SK-N-SH (cell line): ENCODE data around the gene TP53AIP1. TPM values are rescaled to one million over a fixed set of nuclear protein-coding genes. Genes with fewer than 3 reads are reported as not detected.
A peak's percentile ranks its signal among the peaks of the same experiment; 100 is the strongest.

Experiments
- CTCF ChIA-PET: fragments of 300-600, 350-600 bp; formaldehyde crosslinking; extraction: SDS; loops from one replicate; lab custom pipeline; 2021; lab: Yijun Ruan, JAX
- POLR2A ChIA-PET: fragments of 350-600 bp; sonication (Branson Sonifier 250); formaldehyde crosslinking; extraction: SDS; loops from one replicate; lab custom pipeline; 2020; ENCODE audit warnings: antibody characterized with exemption, inconsistent platforms; lab: Yijun Ruan, JAX
- DNase-seq: peaks from one replicate; pipeline ENCODE4 v3.0.0; 2012
- H2AFZ ChIP-seq: fragments of 200-600 bp; sonication (generic); 2 replicates; pipeline ENCODE4 v1.8.1; 2016; ENCODE audit warnings: antibody characterized with exemption, mild to moderate bottlenecking, low read depth
- H3F3A ChIP-seq: fragments of 200-600 bp; sonication (generic); replicated peaks from 2 replicates; pipeline ENCODE3; 2016; ENCODE audit warnings: antibody characterized with exemption, mild to moderate bottlenecking; ENCODE audit not compliant: insufficient read depth
- H3K27ac ChIP-seq, 2 experiments: fragments of 200-500 bp in 1 of 2; fragments of 200-600 bp in 1 of 2; sonication (Bioruptor generic) in 1 of 2; sonication (generic), shearing (Covaris generic) in 1 of 2; 2 replicates each; pipeline versions ENCODE4 v1.5.1 to v1.6.1; 2014 to 2016; ENCODE audit warnings: low read depth in 2 of 2, inconsistent platforms in 1 of 2, low read length in 1 of 2, mild to moderate bottlenecking in 1 of 2, mixed read lengths in 1 of 2
- H3K27me3 ChIP-seq: fragments of 200-600 bp; sonication (generic), shearing (Covaris generic); 2 replicates; pipeline ENCODE4 v1.6.1; 2016; ENCODE audit warnings: mixed run types; ENCODE audit not compliant: insufficient read depth
- H3K36me3 ChIP-seq, 2 experiments: fragments of 200-500 bp in 1 of 2; fragments of 200-600 bp in 1 of 2; sonication (Bioruptor generic) in 1 of 2; sonication (generic) in 1 of 2; replicated peaks in 1 of 2; 2 replicates each; pipeline versions ENCODE3 to v1.5.1; 2014 to 2016; ENCODE audit warnings: low read length in 1 of 2, mild to moderate bottlenecking in 1 of 2; ENCODE audit not compliant: insufficient read depth in 2 of 2, control insufficient read depth in 1 of 2
- H3K4me1 ChIP-seq, 2 experiments: fragments of 200-500 bp in 1 of 2; fragments of 200-600 bp in 1 of 2; sonication (Bioruptor generic) in 1 of 2; sonication (generic), shearing (Covaris generic) in 1 of 2; 2 replicates each; pipeline versions ENCODE4 v1.5.1 to v1.6.1; 2014 to 2016; ENCODE audit warnings: low read depth in 1 of 2, low read length in 1 of 2, mixed run types in 1 of 2; ENCODE audit not compliant: insufficient read depth in 2 of 2, control insufficient read depth in 1 of 2
- H3K4me2 ChIP-seq: fragments of 200-600 bp; sonication (generic), shearing (Covaris generic); 2 replicates; pipeline ENCODE4 v1.6.1; 2017; ENCODE audit warnings: mixed run types
- H3K4me3 ChIP-seq, 2 experiments: fragments of 200-500 bp in 1 of 2; fragments of 200-600 bp in 1 of 2; sonication (Bioruptor generic) in 1 of 2; sonication (generic), shearing (Covaris generic) in 1 of 2; 2 replicates each; pipeline versions ENCODE4 v1.5.1 to v1.8.1; 2014 to 2016; ENCODE audit warnings: low read depth in 2 of 2, inconsistent platforms in 1 of 2, low read length in 1 of 2, mild to moderate bottlenecking in 1 of 2, mixed read lengths in 1 of 2, moderate library complexity in 1 of 2
- H3K79me2 ChIP-seq: fragments of 200-600 bp; sonication (generic); 2 replicates; pipeline ENCODE4 v1.8.1; 2017; ENCODE audit warnings: mild to moderate bottlenecking; ENCODE audit not compliant: insufficient read depth
- H3K9ac ChIP-seq: fragments of 200-600 bp; sonication (generic); 2 replicates; pipeline ENCODE4 v1.6.1; 2017; ENCODE audit warnings: mixed run types
- H3K9me2 ChIP-seq: fragments of 200-600 bp; sonication (generic); 2 replicates; pipeline ENCODE4 v1.6.1; 2017; ENCODE audit warnings: mixed run types
- H3K9me3 ChIP-seq: fragments of 200-600 bp; sonication (generic); 2 replicates; pipeline ENCODE4 v1.6.1; 2017; ENCODE audit warnings: mixed run types, mild to moderate bottlenecking, moderate library complexity
- H4K20me1 ChIP-seq: fragments of 200-600 bp; sonication (generic); 2 replicates; pipeline ENCODE4 v1.6.1; 2017; ENCODE audit warnings: mild to moderate bottlenecking, mixed run types; ENCODE audit not compliant: insufficient read depth
- ELF1 ChIP-seq: IDR thresholded peaks from 2 replicates; pipeline ENCODE4 v1.4.0; 2012
- EZH2phosphoT487 ChIP-seq: fragments of 200-600 bp; sonication (generic); IDR thresholded peaks from 2 replicates; pipeline ENCODE4 v1.6.1; 2017; ENCODE audit warnings: low read depth, mixed run types, mild to moderate bottlenecking, antibody characterized with exemption, moderate library complexity, borderline replicate concordance
- FOSL2 ChIP-seq: IDR thresholded peaks from 2 replicates; pipeline ENCODE4 v1.4.0; 2012; ENCODE audit warnings: low read depth, mild to moderate bottlenecking, moderate library complexity, borderline replicate concordance
- FOXJ3 ChIP-seq: sonication (generic); formaldehyde crosslinking; IDR thresholded peaks from 2 replicates; pipeline ENCODE4 v1.5.1; 2020; ENCODE audit warnings: mild to moderate bottlenecking, missing genetic modification reagents
- FOXM1 ChIP-seq: IDR thresholded peaks from 2 replicates; pipeline ENCODE4 v1.4.0; 2012; ENCODE audit warnings: low read depth, mild to moderate bottlenecking
- GATA2 ChIP-seq: sonication (generic); formaldehyde crosslinking; IDR thresholded peaks from 2 replicates; pipeline ENCODE4 v1.5.0; 2020; ENCODE audit warnings: mild to moderate bottlenecking, missing genetic modification reagents
- MXI1 ChIP-seq: IDR thresholded peaks from 2 replicates; pipeline ENCODE4 v1.6.1; 2012; ENCODE audit warnings: mild to moderate bottlenecking, low read depth, low read length, improper control_type of control experiment
- NFIC ChIP-seq: IDR thresholded peaks from 2 replicates; pipeline ENCODE4 v1.4.0; 2012; ENCODE audit warnings: borderline replicate concordance
- NRF1 ChIP-seq: IDR thresholded peaks from 2 replicates; pipeline ENCODE4 v1.6.1; 2012; ENCODE audit warnings: low read depth, mild to moderate bottlenecking, low read length
- POLR2AphosphoS5 ChIP-seq: IDR thresholded peaks from 2 replicates; pipeline ENCODE4 v1.6.1; 2012; ENCODE audit warnings: low read depth, low read length
- REST ChIP-seq: IDR thresholded peaks from 2 replicates; pipeline ENCODE4 v1.6.1; 2012; ENCODE audit warnings: mild to moderate bottlenecking, low read depth, low read length, moderate library complexity
- RXRA ChIP-seq: IDR thresholded peaks from 2 replicates; pipeline ENCODE4 v1.4.0; 2012; ENCODE audit warnings: low read depth, mild to moderate bottlenecking, borderline replicate concordance
- TAF1 ChIP-seq: IDR thresholded peaks from 2 replicates; pipeline ENCODE4 v1.6.1; 2012; ENCODE audit warnings: low read depth, mild to moderate bottlenecking, low read length, moderate library complexity, borderline replicate concordance
- TCF12 ChIP-seq: IDR thresholded peaks from 2 replicates; pipeline ENCODE4 v1.4.0; 2012
- WGBS: methylation state at CpG from one replicate; pipeline ENCODE4 v1.1.6; 2017; ENCODE audit warnings: low lambda C conversion rate; 5-methylcytosine and 5-hydroxymethylcytosine counted together
- polyA plus RNA-seq, 3 experiments: library from polyadenylated mRNA; depleted of rRNA; stranded (reverse); fragments of >200 nt; gene quantifications; 2 replicates each; pipeline ENCODE4 v1.2.3, GENCODE V29; 2012
- TF ChIP-seq, protein P1 (sequence below): IDR thresholded peaks from 2 replicates; pipeline ENCODE4 v1.4.0; 2012; ENCODE audit warnings: low read depth, borderline replicate concordance
- TF ChIP-seq, protein P2 (sequence below): fragments of 150-350 bp; IDR thresholded peaks from 2 replicates; pipeline ENCODE4 v1.6.1; 2016; ENCODE audit warnings: mild to moderate bottlenecking, low read depth, low read length

Gene TP53AIP1
- polyA plus RNA-seq, 1 of the 3 experiments (the other 2 are of a cell fraction): 0.05 TPM

- H3K9me2 ChIP-seq: no peaks in the 10 kb centered on the region
- H3K27ac ChIP-seq: no peak overlapping the region
- peak; percentile 53 for DNase-seq
- H3K9me3 ChIP-seq: no peaks in the 10 kb centered on the region
- H2AFZ ChIP-seq: no peak overlapping the region
- no peaks in the 10 kb centered on the region for H3K79me2 ChIP-seq
- H3K36me3 ChIP-seq: peaks cover 4 to 9% of the 10 kb centered on the region in 2 experiments
- 57% methylated on average over 3 of the region's 3 CpGs for WGBS
- H3K27me3 ChIP-seq: no peaks in the 10 kb centered on the region
- no peaks in the 10 kb centered on the region for H4K20me1 ChIP-seq
- ChIA-PET CTCF (interaction anchor here (1.3 to 34.0 kb wide), 2 partner anchors 8 to 74 kb away, joined by 5 to 872 read pairs; partner anchors contain the start of gene KCNJ5), POLR2A (no interaction called here)
- H3K4me1 ChIP-seq: peaks cover 0 to 6% of the 10 kb centered on the region in 2 experiments; a peak in 2 of 4 replicates
- TF ChIP-seq TCF12: no peak
- no peak for TF ChIP-seq RXRA
- no peak for TF ChIP-seq FOSL2
- H3K4me2 ChIP-seq: no peak overlapping the region
- H3K4me3 ChIP-seq: no peak overlapping the region
- H3K9ac ChIP-seq: no peak overlapping the region
- no peaks in the 10 kb centered on the region for H3F3A ChIP-seq
Measured at GRCh38 chr11:128963744-128964325, 21.2 kb upstream of the TP53AIP1 start.

GRCh38 chr11:128962896-128963295 lies 20.2 kb upstream of the TP53AIP1 start:
- H3K9ac ChIP-seq: no peak overlapping the region
- POLR2A ChIA-PET: no interaction called here
- CTCF ChIA-PET: interaction anchor here (1.1 to 34.0 kb wide), 2 partner anchors 56 to 73 kb away, joined by 3 to 872 read pairs; partner anchors contain the start of gene KCNJ5
- no peaks in the 10 kb centered on the region for H3K9me3 ChIP-seq
- H3K27ac ChIP-seq: no peak overlapping the region
- TF ChIP-seq EZH2phosphoT487: no peak
- TF ChIP-seq TCF12: no peak
- no peak for TF ChIP-seq FOXM1
- TF ChIP-seq, protein P1, sequence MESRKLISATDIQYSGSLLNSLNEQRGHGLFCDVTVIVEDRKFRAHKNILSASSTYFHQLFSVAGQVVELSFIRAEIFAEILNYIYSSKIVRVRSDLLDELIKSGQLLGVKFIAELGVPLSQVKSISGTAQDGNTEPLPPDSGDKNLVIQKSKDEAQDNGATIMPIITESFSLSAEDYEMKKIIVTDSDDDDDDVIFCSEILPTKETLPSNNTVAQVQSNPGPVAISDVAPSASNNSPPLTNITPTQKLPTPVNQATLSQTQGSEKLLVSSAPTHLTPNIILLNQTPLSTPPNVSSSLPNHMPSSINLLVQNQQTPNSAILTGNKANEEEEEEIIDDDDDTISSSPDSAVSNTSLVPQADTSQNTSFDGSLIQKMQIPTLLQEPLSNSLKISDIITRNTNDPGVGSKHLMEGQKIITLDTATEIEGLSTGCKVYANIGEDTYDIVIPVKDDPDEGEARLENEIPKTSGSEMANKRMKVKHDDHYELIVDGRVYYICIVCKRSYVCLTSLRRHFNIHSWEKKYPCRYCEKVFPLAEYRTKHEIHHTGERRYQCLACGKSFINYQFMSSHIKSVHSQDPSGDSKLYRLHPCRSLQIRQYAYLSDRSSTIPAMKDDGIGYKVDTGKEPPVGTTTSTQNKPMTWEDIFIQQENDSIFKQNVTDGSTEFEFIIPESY: no peak
- no peak for TF ChIP-seq REST
- TF ChIP-seq GATA2 (CRISPR knock-in tag): no peak
- no peak for TF ChIP-seq NFIC
- no peak for TF ChIP-seq MXI1
- TF ChIP-seq TAF1: no peak
- TF ChIP-seq ELF1: no peak
- TF ChIP-seq, protein P2, sequence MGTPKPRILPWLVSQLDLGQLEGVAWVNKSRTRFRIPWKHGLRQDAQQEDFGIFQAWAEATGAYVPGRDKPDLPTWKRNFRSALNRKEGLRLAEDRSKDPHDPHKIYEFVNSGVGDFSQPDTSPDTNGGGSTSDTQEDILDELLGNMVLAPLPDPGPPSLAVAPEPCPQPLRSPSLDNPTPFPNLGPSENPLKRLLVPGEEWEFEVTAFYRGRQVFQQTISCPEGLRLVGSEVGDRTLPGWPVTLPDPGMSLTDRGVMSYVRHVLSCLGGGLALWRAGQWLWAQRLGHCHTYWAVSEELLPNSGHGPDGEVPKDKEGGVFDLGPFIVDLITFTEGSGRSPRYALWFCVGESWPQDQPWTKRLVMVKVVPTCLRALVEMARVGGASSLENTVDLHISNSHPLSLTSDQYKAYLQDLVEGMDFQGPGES: no peak
- TF ChIP-seq FOXJ3 (CRISPR knock-in tag): no peak
- TF ChIP-seq NRF1: no peak
- TF ChIP-seq POLR2AphosphoS5: no peak
- H3F3A ChIP-seq: no peaks in the 10 kb centered on the region
- 93% methylated on average over 5 of the region's 5 CpGs for WGBS
- H2AFZ ChIP-seq: no peak overlapping the region
- no peaks in the 10 kb centered on the region for H4K20me1 ChIP-seq
- H3K4me1 ChIP-seq: peaks cover 0 to 6% of the 10 kb centered on the region in 2 experiments; a peak in 2 of 4 replicates
- H3K9me2 ChIP-seq: no peaks in the 10 kb centered on the region
- no peak overlapping the region for H3K4me3 ChIP-seq
- H3K4me2 ChIP-seq: no peak overlapping the region
- H3K36me3 ChIP-seq: peaks cover under 1 to 8% of the 10 kb centered on the region in 2 experiments
- no peaks in the 10 kb centered on the region for H3K27me3 ChIP-seq
- no peak for DNase-seq
- no peaks in the 10 kb centered on the region for H3K79me2 ChIP-seq
